Immature natural killer cell (primary cell): ENCODE results near the gene PLXNA2. TPM values are rescaled to one million over a fixed set of nuclear protein-coding genes. Genes with fewer than 3 reads are reported as not detected.

Experiments used
- DNase-seq, 3 donors: peaks; one replicate each; pipeline ENCODE4 v3.0.0; 2022; ENCODE audit warnings: mixed read lengths in 1 of 3
- H3K27ac Mint-ChIP-seq, 6 donors: one replicate each; pipeline ENCODE4 v1.8.0; 2020; ENCODE audit warnings: mixed read lengths in 6 of 6, mild to moderate bottlenecking in 5 of 6, inconsistent platforms in 4 of 6, moderate library complexity in 3 of 6
- H3K27me3 Mint-ChIP-seq, 3 donors: one replicate each; pipeline ENCODE4 v1.8.0; 2020 to 2021; ENCODE audit warnings: low read depth in 3 of 3, mild to moderate bottlenecking in 3 of 3, mixed read lengths in 3 of 3, moderate library complexity in 3 of 3, inconsistent platforms in 1 of 3
- H3K36me3 Mint-ChIP-seq, 3 donors: one replicate each; pipeline ENCODE4 v1.8.0; 2020; ENCODE audit warnings: mixed read lengths in 3 of 3, inconsistent platforms in 2 of 3, mild to moderate bottlenecking in 2 of 3
- H3K4me1 Mint-ChIP-seq, 2 donors: one replicate each; pipeline ENCODE4 v1.8.0; 2020; ENCODE audit warnings: inconsistent platforms in 2 of 2, mild to moderate bottlenecking in 2 of 2, mixed read lengths in 2 of 2, moderate library complexity in 1 of 2
- H3K4me3 Mint-ChIP-seq, 5 donors: one replicate each; pipeline ENCODE4 v1.8.0; 2020; ENCODE audit warnings: mild to moderate bottlenecking in 5 of 5, mixed read lengths in 5 of 5, inconsistent platforms in 3 of 5, moderate library complexity in 3 of 5
- H3K9me3 Mint-ChIP-seq, 6 donors: one replicate each; pipeline ENCODE4 v1.8.0; 2020; ENCODE audit warnings: mild to moderate bottlenecking in 6 of 6, mixed read lengths in 6 of 6, inconsistent platforms in 4 of 6, moderate library complexity in 3 of 6
- polyA plus RNA-seq, 3 donors: library from polyadenylated mRNA; unstranded; fragments of 300-500 nt; fragmentation: Illumina TruSeq; gene quantifications; one replicate each; pipeline ENCODE4 v1.2.3, GENCODE V29; 2021

The PLXNA2 gene
- polyA plus RNA-seq, 3 donors from 2014 or later, result 0.22 TPM; not detected in 2

DNA sequence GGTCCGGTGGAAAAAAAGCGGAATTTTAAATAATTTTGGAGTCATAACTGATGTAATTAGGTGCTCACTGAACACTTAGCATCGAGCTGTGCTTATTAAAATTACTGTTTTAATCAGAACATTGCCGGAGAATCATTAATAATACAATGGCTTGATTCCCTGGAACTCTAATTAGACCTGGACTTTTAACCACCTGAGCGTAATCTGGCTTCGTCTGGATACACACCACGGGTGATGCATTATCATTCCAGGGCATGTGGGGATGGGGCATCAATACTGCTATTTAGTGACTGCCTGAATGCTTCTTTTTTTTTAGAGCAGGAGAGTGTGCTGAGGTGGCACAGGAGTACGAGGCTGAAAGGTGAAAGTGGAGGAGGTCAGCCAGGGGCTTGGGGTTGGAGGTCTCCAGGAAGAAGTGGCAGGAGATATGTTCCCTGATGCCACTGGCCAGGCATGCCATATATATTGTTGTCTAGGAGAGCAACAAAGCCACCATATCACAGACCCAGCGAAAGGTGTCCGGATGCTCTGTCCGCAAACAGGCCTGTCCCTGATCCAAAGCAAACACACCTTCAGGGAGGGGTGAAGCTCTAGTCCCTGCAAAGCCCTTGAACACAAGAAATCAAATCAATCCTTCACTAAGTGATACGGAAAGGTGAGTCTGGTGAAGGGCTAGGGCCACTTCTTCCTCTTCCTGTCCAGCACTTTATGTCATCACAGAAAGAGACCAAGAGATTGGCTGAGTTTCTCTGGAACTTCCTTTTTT lies 125.2 kb downstream of the PLXNA2 start:
- peaks cover 0 to 4% (median 3%) of the 10 kb centered on the region in 3 donors for H3K27me3 Mint-ChIP-seq

GRCh38 chr1:208118306-208118705 lies 125.9 kb downstream of the PLXNA2 start:
- H3K4me1 Mint-ChIP-seq, result no peaks in the 10 kb centered on the region
- no peak overlapping the region for H3K4me3 Mint-ChIP-seq
- no peaks in the 10 kb centered on the region for H3K36me3 Mint-ChIP-seq
- H3K27ac Mint-ChIP-seq, result no peak overlapping the region
- peaks cover 0 to 4% (median 3%) of the 10 kb centered on the region in 3 donors for H3K27me3 Mint-ChIP-seq
- no peaks in the 10 kb centered on the region for H3K9me3 Mint-ChIP-seq
- DNase-seq, result no peak

More for the DNA sequence above, 125.2 kb downstream of the PLXNA2 start:
- no peaks in the 10 kb centered on the region for H3K4me1 Mint-ChIP-seq
- no peak overlapping the region for H3K27ac Mint-ChIP-seq
- no peaks in the 10 kb centered on the region for H3K36me3 Mint-ChIP-seq
- H3K9me3 Mint-ChIP-seq, result no peaks in the 10 kb centered on the region
- no peak for DNase-seq
- no peak overlapping the region for H3K4me3 Mint-ChIP-seq

DNA sequence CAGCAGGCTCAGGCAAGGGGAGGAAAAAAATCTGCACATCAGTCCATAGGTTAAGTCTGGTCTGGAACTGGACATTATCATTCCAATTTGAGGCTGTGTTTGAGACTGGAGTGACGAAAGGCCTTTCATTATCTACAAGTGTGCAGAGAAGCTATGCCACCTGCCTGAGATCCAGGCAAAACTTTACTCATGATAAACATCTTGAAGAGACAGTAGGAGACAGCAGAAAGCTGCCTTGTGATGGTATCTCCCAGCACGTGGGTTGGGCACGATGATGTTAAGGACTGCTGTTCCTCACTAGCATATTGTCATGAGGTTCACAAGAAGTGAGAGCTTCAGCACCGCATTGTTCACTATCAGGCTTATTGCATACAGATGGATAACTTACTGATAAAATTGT lies 126.4 kb downstream of the PLXNA2 start:
- Mint-ChIP-seq H3K4me3 (no peak overlapping the region), H3K9me3 (no peaks in the 10 kb centered on the region), H3K27me3 (peaks cover 0 to 4% (median 3%) of the 10 kb centered on the region in 3 donors), H3K27ac (no peak overlapping the region), H3K4me1 (no peaks in the 10 kb centered on the region), H3K36me3 (no peaks in the 10 kb centered on the region)
- DNase-seq, result no peak

DNA sequence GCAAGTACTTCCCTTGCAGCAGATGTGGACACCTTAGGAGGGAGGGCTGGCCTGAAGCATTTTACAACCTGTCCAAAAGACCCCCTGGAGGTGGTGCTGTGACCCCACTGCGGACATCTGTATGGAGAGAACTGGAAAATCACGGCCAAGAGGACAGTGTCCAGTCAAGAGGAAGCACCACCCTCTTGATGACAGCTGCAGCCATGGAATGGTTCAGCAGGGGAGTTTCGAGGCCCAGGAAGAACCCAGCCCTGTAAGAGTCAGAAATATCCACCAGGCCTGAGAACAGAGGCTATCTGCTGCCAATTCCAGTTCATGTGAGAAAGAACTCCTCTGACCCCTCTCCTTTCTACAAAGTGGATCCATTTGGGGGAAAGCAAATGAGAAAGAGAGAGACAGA lies 126.8 kb downstream of the PLXNA2 start:
- Mint-ChIP-seq H3K27me3 (peaks cover 0 to 4% (median 3%) of the 10 kb centered on the region in 3 donors), H3K4me3 (no peak overlapping the region), H3K27ac (no peak overlapping the region), H3K9me3 (no peaks in the 10 kb centered on the region), H3K4me1 (no peaks in the 10 kb centered on the region), H3K36me3 (no peaks in the 10 kb centered on the region)
- no peak for DNase-seq

GRCh38 chr1:208115924-208116640 lies 128.1 kb downstream of the PLXNA2 start:
- H3K27me3 Mint-ChIP-seq, result peaks cover 0 to 4% (median 3%) of the 10 kb centered on the region in 3 donors
- no peak overlapping the region for H3K27ac Mint-ChIP-seq
- H3K9me3 Mint-ChIP-seq, result no peaks in the 10 kb centered on the region
- no peak overlapping the region for H3K4me3 Mint-ChIP-seq
- H3K36me3 Mint-ChIP-seq, result no peaks in the 10 kb centered on the region
- no peak for DNase-seq
- H3K4me1 Mint-ChIP-seq, result no peaks in the 10 kb centered on the region

GRCh38 chr1:208113011-208113410 lies 131.2 kb downstream of the PLXNA2 start:
- Mint-ChIP-seq H3K27me3 (peaks cover 0 to 4% (median 2%) of the 10 kb centered on the region in 3 donors), H3K4me3 (no peak overlapping the region), H3K4me1 (no peaks in the 10 kb centered on the region), H3K9me3 (no peaks in the 10 kb centered on the region), H3K36me3 (no peaks in the 10 kb centered on the region), H3K27ac (no peak overlapping the region)
- no peak for DNase-seq

DNA sequence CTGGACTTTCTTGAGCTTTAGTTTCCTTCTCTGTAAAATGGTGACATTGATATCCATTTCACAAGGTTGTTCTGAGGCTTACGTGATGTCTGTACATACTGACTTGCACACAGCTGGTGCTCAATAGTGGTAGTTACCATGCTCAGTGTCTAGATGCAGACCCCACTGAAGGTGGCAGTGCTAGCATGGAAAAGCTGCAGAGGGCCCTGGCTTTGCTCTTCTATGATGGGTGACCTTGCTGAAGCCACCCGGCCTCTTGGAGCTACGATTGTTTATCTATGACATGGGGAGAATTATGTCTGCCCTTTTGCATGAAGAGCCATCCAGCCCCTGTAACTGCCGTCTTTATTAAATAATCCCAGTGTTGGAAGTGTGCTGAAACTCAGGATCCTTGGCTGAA lies 131.8 kb downstream of the PLXNA2 start:
- Mint-ChIP-seq H3K4me1 (no peaks in the 10 kb centered on the region), H3K27ac (no peak overlapping the region), H3K36me3 (no peaks in the 10 kb centered on the region), H3K4me3 (no peak overlapping the region), H3K27me3 (peaks cover 0 to 4% (median 2%) of the 10 kb centered on the region in 3 donors), H3K9me3 (no peaks in the 10 kb centered on the region)
- no peak for DNase-seq

- no peaks in the 10 kb centered on the region for H3K36me3 Mint-ChIP-seq
- no peak for DNase-seq
- H3K4me3 Mint-ChIP-seq, result no peak overlapping the region
- no peaks in the 10 kb centered on the region for H3K9me3 Mint-ChIP-seq
- peaks cover 0 to 4% (median 4%) of the 10 kb centered on the region in 3 donors for H3K27me3 Mint-ChIP-seq
- no peak overlapping the region for H3K27ac Mint-ChIP-seq
- H3K4me1 Mint-ChIP-seq, result no peaks in the 10 kb centered on the region
These were observed 132.5 kb downstream of the PLXNA2 start for GRCh38 chr1:208111646-208112190.

GRCh38 chr1:208110296-208110695 lies 133.9 kb downstream of the PLXNA2 start:
- Mint-ChIP-seq H3K4me1 (no peaks in the 10 kb centered on the region), H3K4me3 (no peak overlapping the region), H3K27ac (no peak overlapping the region), H3K27me3 (peaks cover 0 to 4% (median 0%) of the 10 kb centered on the region in 3 donors), H3K9me3 (no peaks in the 10 kb centered on the region), H3K36me3 (no peaks in the 10 kb centered on the region)
- no peak for DNase-seq

GRCh38 chr1:208108646-208109330 lies 135.4 kb downstream of the PLXNA2 start:
- peaks cover 1 to 4% (median 2%) of the 10 kb centered on the region in 3 donors for H3K27me3 Mint-ChIP-seq
- no peak overlapping the region for H3K4me3 Mint-ChIP-seq
- no peak overlapping the region for H3K27ac Mint-ChIP-seq
- H3K36me3 Mint-ChIP-seq, result no peaks in the 10 kb centered on the region
- DNase-seq, result no peak
- no peaks in the 10 kb centered on the region for H3K9me3 Mint-ChIP-seq
- H3K4me1 Mint-ChIP-seq, result no peaks in the 10 kb centered on the region

DNA sequence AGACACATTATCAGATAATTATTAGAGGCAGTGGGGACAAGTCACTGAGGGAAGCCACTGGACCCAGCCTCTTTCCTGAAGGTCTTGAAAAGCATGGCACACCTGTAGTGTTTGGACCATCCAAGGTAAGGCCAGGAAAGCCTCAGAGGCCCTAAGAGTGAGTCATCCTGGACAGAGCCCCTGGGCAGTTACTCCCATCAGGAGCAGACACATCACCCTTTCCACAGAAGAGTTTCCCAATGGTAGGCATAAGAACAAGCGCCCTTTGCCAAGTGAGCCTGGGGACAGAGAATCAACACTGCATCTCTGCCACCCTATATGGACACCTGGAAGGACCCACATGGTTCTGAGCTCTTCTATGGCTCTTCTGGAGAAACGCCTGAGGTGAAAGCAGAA lies 136.0 kb downstream of the PLXNA2 start:
- Mint-ChIP-seq H3K27ac (no peak overlapping the region), H3K27me3 (peaks cover 1 to 4% (median 2%) of the 10 kb centered on the region in 3 donors)

DNA sequence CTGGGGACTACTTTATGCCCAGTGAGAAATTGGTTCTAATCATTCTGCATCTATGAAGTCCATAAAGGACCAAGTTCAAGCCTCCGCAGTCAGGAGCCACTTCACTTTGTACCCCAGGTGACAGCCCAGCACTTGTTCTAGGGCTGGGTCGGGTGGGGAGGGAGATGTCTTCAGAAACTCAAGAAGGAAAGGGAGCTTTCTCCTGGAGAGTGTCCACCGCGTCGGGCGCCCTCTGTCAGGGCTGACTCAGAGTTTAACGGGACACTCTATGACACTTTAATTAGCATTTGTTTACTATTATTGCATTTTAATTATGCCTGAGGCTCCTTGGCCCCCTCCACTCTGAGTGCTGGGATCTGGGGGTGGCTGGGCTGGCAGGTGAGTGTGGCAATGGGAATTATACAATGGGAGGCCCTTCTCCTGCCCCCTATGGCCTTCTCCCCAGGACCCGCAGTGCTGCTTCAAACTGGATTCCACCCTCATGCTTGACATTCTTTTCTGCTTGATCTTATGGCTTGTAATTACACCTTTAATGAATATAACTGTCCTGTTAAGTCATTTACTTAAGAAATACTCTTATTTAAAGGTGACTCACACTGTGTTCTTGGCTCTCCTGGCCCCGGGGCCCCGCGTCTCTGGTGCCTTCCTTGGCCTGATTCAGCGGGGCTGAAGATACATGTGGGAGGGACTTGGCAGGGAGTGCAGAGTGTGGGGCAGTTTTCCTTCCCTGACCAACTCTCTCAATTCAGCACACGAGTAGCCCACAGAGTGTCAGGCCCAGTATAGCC lies 136.6 kb downstream of the PLXNA2 start:
- Mint-ChIP-seq H3K4me3 (no peak overlapping the region), H3K4me1 (no peaks in the 10 kb centered on the region), H3K9me3 (no peaks in the 10 kb centered on the region), H3K27ac (no peak overlapping the region), H3K27me3 (peaks cover 1 to 4% (median 2%) of the 10 kb centered on the region in 3 donors), H3K36me3 (no peaks in the 10 kb centered on the region)
- DNase-seq, result no peak

More for the DNA sequence above, 136.0 kb downstream of the PLXNA2 start:
- Mint-ChIP-seq H3K4me1 (no peaks in the 10 kb centered on the region), H3K9me3 (no peaks in the 10 kb centered on the region), H3K4me3 (no peak overlapping the region), H3K36me3 (no peaks in the 10 kb centered on the region)
- no peak for DNase-seq

GRCh38 chr1:208106218-208106617 lies 138.0 kb downstream of the PLXNA2 start:
- no peak overlapping the region for H3K27ac Mint-ChIP-seq
- H3K27me3 Mint-ChIP-seq, result peaks cover 2 to 4% (median 3%) of the 10 kb centered on the region in 3 donors
- H3K36me3 Mint-ChIP-seq, result no peaks in the 10 kb centered on the region
- no peak for DNase-seq
- H3K4me1 Mint-ChIP-seq, result no peaks in the 10 kb centered on the region
- no peaks in the 10 kb centered on the region for H3K9me3 Mint-ChIP-seq
- no peak overlapping the region for H3K4me3 Mint-ChIP-seq
